ENCODE results near the gene NF1.

Gene NF1

DNA sequence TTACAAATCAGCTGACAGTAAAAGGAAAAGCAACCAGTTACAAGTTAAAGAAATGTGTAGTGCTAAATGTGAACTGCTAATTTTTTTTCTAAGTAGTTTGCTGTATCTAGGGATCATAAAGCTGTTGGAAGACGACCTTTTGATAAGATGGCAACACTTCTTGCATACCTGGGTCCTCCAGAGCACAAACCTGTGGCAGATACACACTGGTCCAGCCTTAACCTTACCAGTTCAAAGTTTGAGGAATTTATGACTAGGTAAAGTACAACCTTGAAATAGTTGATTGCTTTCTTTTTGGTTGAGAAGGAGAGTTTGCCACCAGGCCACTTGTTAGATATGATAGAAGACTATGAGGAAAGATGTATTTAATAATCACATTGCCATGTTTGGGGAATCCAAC, 166.8 kb downstream of the NF1 start:
- TF ChIP-seq, protein P1, sequence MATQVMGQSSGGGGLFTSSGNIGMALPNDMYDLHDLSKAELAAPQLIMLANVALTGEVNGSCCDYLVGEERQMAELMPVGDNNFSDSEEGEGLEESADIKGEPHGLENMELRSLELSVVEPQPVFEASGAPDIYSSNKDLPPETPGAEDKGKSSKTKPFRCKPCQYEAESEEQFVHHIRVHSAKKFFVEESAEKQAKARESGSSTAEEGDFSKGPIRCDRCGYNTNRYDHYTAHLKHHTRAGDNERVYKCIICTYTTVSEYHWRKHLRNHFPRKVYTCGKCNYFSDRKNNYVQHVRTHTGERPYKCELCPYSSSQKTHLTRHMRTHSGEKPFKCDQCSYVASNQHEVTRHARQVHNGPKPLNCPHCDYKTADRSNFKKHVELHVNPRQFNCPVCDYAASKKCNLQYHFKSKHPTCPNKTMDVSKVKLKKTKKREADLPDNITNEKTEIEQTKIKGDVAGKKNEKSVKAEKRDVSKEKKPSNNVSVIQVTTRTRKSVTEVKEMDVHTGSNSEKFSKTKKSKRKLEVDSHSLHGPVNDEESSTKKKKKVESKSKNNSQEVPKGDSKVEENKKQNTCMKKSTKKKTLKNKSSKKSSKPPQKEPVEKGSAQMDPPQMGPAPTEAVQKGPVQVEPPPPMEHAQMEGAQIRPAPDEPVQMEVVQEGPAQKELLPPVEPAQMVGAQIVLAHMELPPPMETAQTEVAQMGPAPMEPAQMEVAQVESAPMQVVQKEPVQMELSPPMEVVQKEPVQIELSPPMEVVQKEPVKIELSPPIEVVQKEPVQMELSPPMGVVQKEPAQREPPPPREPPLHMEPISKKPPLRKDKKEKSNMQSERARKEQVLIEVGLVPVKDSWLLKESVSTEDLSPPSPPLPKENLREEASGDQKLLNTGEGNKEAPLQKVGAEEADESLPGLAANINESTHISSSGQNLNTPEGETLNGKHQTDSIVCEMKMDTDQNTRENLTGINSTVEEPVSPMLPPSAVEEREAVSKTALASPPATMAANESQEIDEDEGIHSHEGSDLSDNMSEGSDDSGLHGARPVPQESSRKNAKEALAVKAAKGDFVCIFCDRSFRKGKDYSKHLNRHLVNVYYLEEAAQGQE (IDR thresholded peaks at IDR 0.05; ENCODE audit: insufficient read depth in 1 of 2, low read depth in 2 of 2, low read length in 2 of 2) = no peak
- no peak for TF ChIP-seq FOXP2 (optimal IDR thresholded peaks at IDR 0.05; ENCODE audit: borderline replicate concordance, extremely low read depth, extremely low read length, insufficient read depth)
- no peak for TF ChIP-seq TAF1 (IDR thresholded peaks at IDR 0.05; ENCODE audit: borderline replicate concordance, insufficient read depth, low read length)
- TF ChIP-seq SIN3A (IDR thresholded peaks at IDR 0.05; ENCODE audit: borderline replicate concordance, insufficient read depth, low read length) = no peak
- TF ChIP-seq POLR2AphosphoS5 (IDR thresholded peaks at IDR 0.05; ENCODE audit: low read depth, low read length) = no peak

DNA sequence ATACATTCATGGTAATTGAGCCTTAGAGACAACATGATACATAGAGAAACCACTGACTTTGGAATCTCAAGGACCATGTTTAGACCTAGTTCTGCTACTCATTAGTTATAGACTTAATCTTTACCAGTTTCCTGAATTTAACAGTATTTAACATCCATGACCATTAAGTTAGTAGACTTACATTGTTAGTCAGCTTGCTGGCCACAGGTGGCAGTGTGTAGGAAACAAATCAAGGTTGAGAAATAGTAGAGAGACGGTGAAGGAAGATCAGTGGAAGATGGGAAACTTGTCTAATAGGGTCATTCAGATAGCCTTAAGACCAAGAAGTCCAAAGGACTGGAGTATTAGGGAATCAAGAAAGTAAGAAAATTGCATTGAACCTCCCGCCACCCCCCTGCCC, 171.3 kb downstream of the NF1 start:
- TF ChIP-seq SIN3A (IDR thresholded peaks at IDR 0.05; ENCODE audit: borderline replicate concordance, insufficient read depth, low read length) (no peak), FOXP2 (optimal IDR thresholded peaks at IDR 0.05; ENCODE audit: borderline replicate concordance, extremely low read depth, extremely low read length, insufficient read depth) (no peak), POLR2AphosphoS5 (IDR thresholded peaks at IDR 0.05; ENCODE audit: low read depth, low read length) (no peak), TAF1 (IDR thresholded peaks at IDR 0.05; ENCODE audit: borderline replicate concordance, insufficient read depth, low read length) (no peak)
- TF ChIP-seq, protein P1 (IDR thresholded peaks at IDR 0.05; ENCODE audit: insufficient read depth in 1 of 2, low read depth in 2 of 2, low read length in 2 of 2) = no peak

DNA sequence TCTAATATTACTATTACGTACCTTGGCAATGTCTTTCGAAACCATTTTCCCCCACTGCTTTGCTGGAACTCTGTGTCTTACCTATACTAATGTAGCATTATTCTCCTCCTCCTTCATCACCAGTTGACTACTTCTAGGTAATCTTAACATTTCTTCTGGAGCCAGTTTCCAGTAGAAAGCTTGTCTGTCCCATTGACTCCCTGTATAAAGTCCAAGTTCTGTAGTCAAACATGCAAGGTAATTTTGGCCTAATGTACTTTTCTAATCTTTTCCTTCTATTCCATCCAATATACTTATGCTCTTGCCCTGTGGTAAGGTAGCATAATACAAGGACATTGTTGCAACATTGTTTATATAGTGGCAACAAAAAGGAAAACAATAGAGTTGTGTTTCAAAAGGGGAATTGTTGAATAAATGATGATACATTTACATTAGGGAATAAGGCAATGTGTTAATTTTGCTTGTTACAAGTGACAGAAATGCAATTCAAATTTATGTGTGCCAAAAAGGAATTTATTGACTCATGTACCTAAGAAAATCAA, 174.3 kb downstream of the NF1 start:
- TF ChIP-seq, protein P1 (IDR thresholded peaks at IDR 0.05; ENCODE audit: insufficient read depth in 1 of 2, low read depth in 2 of 2, low read length in 2 of 2) = no peak
- TF ChIP-seq SIN3A (IDR thresholded peaks at IDR 0.05; ENCODE audit: borderline replicate concordance, insufficient read depth, low read length) = no peak
- no peak for TF ChIP-seq FOXP2 (optimal IDR thresholded peaks at IDR 0.05; ENCODE audit: borderline replicate concordance, extremely low read depth, extremely low read length, insufficient read depth)
- TF ChIP-seq POLR2AphosphoS5 (IDR thresholded peaks at IDR 0.05; ENCODE audit: low read depth, low read length) = no peak
- TF ChIP-seq TAF1 (IDR thresholded peaks at IDR 0.05; ENCODE audit: borderline replicate concordance, insufficient read depth, low read length) = no peak

DNA sequence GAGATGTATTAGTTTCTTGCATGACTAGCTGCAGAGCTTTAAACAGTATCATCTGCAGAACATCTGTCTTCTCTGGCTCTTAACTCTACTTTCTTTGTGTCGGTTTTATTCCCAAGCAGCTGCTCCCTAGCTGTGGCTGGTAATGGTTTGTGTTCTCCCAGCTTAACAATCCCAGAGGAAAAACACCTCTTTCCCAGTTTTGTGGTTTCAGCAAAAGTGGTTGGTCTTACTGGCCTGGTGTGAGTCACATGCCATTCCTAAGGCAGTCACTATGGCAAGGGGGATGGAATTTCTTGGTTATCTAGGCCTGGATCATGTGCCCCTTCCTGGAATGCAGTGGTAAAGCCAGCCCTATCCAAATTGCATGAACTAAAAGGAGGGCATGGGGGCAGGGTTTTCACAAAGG, 174.8 kb downstream of the NF1 start:
- no peak for TF ChIP-seq FOXP2 (optimal IDR thresholded peaks at IDR 0.05; ENCODE audit: borderline replicate concordance, extremely low read depth, extremely low read length, insufficient read depth)
- no peak for TF ChIP-seq SIN3A (IDR thresholded peaks at IDR 0.05; ENCODE audit: borderline replicate concordance, insufficient read depth, low read length)
- TF ChIP-seq POLR2AphosphoS5 (IDR thresholded peaks at IDR 0.05; ENCODE audit: low read depth, low read length) = no peak
- TF ChIP-seq TAF1 (IDR thresholded peaks at IDR 0.05; ENCODE audit: borderline replicate concordance, insufficient read depth, low read length) = no peak
- TF ChIP-seq, protein P1 (IDR thresholded peaks at IDR 0.05; ENCODE audit: insufficient read depth in 1 of 2, low read depth in 2 of 2, low read length in 2 of 2) = no peak

DNA sequence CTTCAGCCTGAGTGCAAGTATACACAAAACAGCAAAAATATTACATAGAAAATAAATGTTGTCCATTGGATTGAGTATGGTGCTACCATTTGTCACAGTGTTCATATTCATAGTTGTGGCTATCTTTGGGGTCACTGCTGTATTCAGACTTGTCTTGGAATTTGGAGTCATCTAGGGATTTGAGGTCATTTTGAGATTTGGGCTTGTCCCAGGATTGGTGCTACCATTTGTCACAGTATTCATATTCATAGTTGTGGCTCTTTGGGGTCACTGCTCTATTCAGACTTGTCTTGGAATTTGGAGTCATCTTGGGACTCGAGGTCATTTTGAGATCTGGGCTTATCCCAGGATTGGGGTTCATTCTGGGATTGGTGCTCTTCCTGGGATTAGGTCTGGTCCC, 177.5 kb downstream of the NF1 start:
- TF ChIP-seq FOXP2 (optimal IDR thresholded peaks at IDR 0.05; ENCODE audit: borderline replicate concordance, extremely low read depth, extremely low read length, insufficient read depth) (no peak), TAF1 (IDR thresholded peaks at IDR 0.05; ENCODE audit: borderline replicate concordance, insufficient read depth, low read length) (no peak), POLR2AphosphoS5 (IDR thresholded peaks at IDR 0.05; ENCODE audit: low read depth, low read length) (no peak), SIN3A (IDR thresholded peaks at IDR 0.05; ENCODE audit: borderline replicate concordance, insufficient read depth, low read length) (no peak)
- TF ChIP-seq, protein P1 (IDR thresholded peaks at IDR 0.05; ENCODE audit: insufficient read depth in 1 of 2, low read depth in 2 of 2, low read length in 2 of 2) = no peak
